Panc1 (cell line): ENCODE measurements around the gene EIF4G3. TPM values are rescaled to one million over a fixed set of nuclear protein-coding genes. Genes with fewer than 3 reads are reported as not detected.

Experiments
- ATAC-seq: fragments of 200-7000 bp; cut with Tn5 transposase; 2 replicates; pipeline ENCODE4 v1.9.1; 2020; ENCODE audit warnings: mild to moderate bottlenecking, moderate library complexity
- BruUV-seq: library from RNA; stranded (reverse); fragments of 400-500 nt; replicated peaks from 2 replicates; lab custom pipeline; 2021; lab: Mats Ljungman, UMichigan
- CTCF ChIA-PET: fragments of 300-600 bp; sonication (Branson Sonifier 250); formaldehyde crosslinking; loops from one replicate; lab custom pipeline; 2022; ENCODE audit warnings: antibody characterized with exemption; lab: Charles Lee
- POLR2A ChIA-PET: fragments of 300-600 bp; sonication (Branson Sonifier 250); formaldehyde crosslinking; loops from one replicate; lab custom pipeline; 2022; ENCODE audit warnings: antibody characterized with exemption; lab: Charles Lee
- DNase-seq: peaks from one replicate; pipeline ENCODE4 v3.0.0-alpha.2; 2010; ENCODE audit warnings: low read depth, low spot score
- H3K27ac ChIP-seq: 2 replicates; pipeline ENCODE4 v1.5.1; 2011; ENCODE audit warnings: mild to moderate bottlenecking, low read length, inconsistent platforms
- H3K27me3 ChIP-seq: fragments of 200-500 bp; sonication (Bioruptor generic); 2 replicates; pipeline ENCODE4 v1.6.0; 2014; ENCODE audit warnings: low read length, inconsistent platforms; ENCODE audit not compliant: control insufficient read depth, insufficient read depth
- H3K36me3 ChIP-seq: fragments of 200-500 bp; sonication (Bioruptor generic); 2 replicates; pipeline ENCODE4 v1.5.1; 2014; ENCODE audit warnings: inconsistent platforms, mild to moderate bottlenecking, low read length, moderate library complexity; ENCODE audit not compliant: control insufficient read depth, insufficient read depth
- H3K4me1 ChIP-seq: 2 replicates; pipeline ENCODE4 v1.5.1; 2011; ENCODE audit warnings: inconsistent platforms, mild to moderate bottlenecking, low read length, moderate library complexity; ENCODE audit not compliant: control insufficient read depth, insufficient read depth
- H3K4me3 ChIP-seq, 2 experiments: 2 replicates each; pipeline ENCODE4 v1.5.1; 2011 to 2012; ENCODE audit warnings: low read depth in 2 of 2, low read length in 2 of 2, mild to moderate bottlenecking in 2 of 2, inconsistent platforms in 1 of 2, moderate library complexity in 1 of 2
- H3K9me3 ChIP-seq: fragments of 200-500 bp; sonication (Bioruptor generic); 2 replicates; pipeline ENCODE4 v1.5.1; 2014; ENCODE audit warnings: low read depth, mild to moderate bottlenecking, inconsistent platforms, low read length, moderate library complexity; ENCODE audit not compliant: control insufficient read depth, insufficient read depth
- CTCF ChIP-seq: fragments of 450-650 bp; IDR thresholded peaks from 2 replicates; pipeline ENCODE4 v1.5.1; 2017; ENCODE audit warnings: mild to moderate bottlenecking
- POLR2AphosphoS5 ChIP-seq: IDR thresholded peaks from 2 replicates; pipeline ENCODE4 v1.6.1; 2012; ENCODE audit warnings: mild to moderate bottlenecking, low read depth, low read length, moderate library complexity
- REST ChIP-seq, 2 experiments: IDR thresholded peaks; 2 replicates each; pipeline ENCODE4 v1.6.1; 2011 to 2012; ENCODE audit warnings: low read depth in 2 of 2, control low read depth in 1 of 2, low read length in 1 of 2, mild to moderate bottlenecking in 1 of 2, moderate library complexity in 1 of 2; ENCODE audit not compliant: insufficient read depth in 1 of 2
- SIN3A ChIP-seq: IDR thresholded peaks from 2 replicates; pipeline ENCODE4 v1.6.1; 2012; ENCODE audit warnings: low read depth, mild to moderate bottlenecking, low read length, moderate library complexity, borderline replicate concordance; ENCODE audit not compliant: insufficient read depth
- TCF7L2 ChIP-seq: IDR thresholded peaks from 2 replicates; pipeline ENCODE4 v1.6.1; 2011; ENCODE audit warnings: mild to moderate bottlenecking, low read depth, low read length, inconsistent platforms
- in situ Hi-C: cut with HindIII; loops from 2 replicates; pipeline ENCODE4 v1.10.0; 2016; ENCODE audit warnings: low sequenced_read_pairs, low pct_unique_long_range_greater_than_20kb
- intact Hi-C: fragments of 100-400 bp; cut with micrococcal nuclease; formaldehyde crosslinking; loops from one replicate; pipeline ENCODE4 v1.10.0; 2022; ENCODE audit not compliant: unreplicated experiment
- total RNA-seq: library from RNA; stranded (reverse); gene quantifications from one replicate; pipeline ENCODE4 v1.2.1, GENCODE V29; 2021; ENCODE audit not compliant: unreplicated experiment

The EIF4G3 gene
- total RNA-seq, 1 experiment from 2014 or later = 78.6 TPM

GRCh38 chr1:21165076-21165475, 11.6 kb downstream of the EIF4G3 start:
- no peak overlapping the region for H3K4me3 ChIP-seq
- intact Hi-C loops = no loop called here
- H3K36me3 ChIP-seq = no peaks in the 10 kb centered on the region; the same call in 1 of the 2 replicates
- in situ Hi-C loops = no loop called here
- no peaks in the 10 kb centered on the region for H3K27me3 ChIP-seq
- no TSS peak for BruUV-seq
- CTCF ChIA-PET = no interaction called here
- DNase-seq (no peak), ATAC-seq (no peak)
- H3K4me1 ChIP-seq = no peaks in the 10 kb centered on the region; the same call in 1 of the 2 replicates
- TF ChIP-seq SIN3A (no peak), TCF7L2 (no peak), CTCF (no peak), REST (IDR thresholded peaks at IDR 0.05; ENCODE audit: insufficient read depth in 1 of 2, low read depth in 2 of 2, low read length in 1 of 2) (no peak), POLR2AphosphoS5 (no peak)
- H3K9me3 ChIP-seq = no peaks in the 10 kb centered on the region
- no peak overlapping the region for H3K27ac ChIP-seq
- POLR2A ChIA-PET = no interaction called here

GRCh38 chr1:21164266-21164665, 12.4 kb downstream of the EIF4G3 start:
- DNase-seq (no peak), ATAC-seq (no peak)
- no peak overlapping the region for H3K27ac ChIP-seq
- CTCF ChIA-PET = no interaction called here
- intact Hi-C loops (no loop called here), in situ Hi-C loops (no loop called here)
- no peaks in the 10 kb centered on the region; the same call in 1 of the 2 replicates for H3K36me3 ChIP-seq
- H3K4me1 ChIP-seq = no peaks in the 10 kb centered on the region; the same call in 1 of the 2 replicates
- no peaks in the 10 kb centered on the region for H3K9me3 ChIP-seq
- no peak for TF ChIP-seq SIN3A
- TF ChIP-seq REST (IDR thresholded peaks at IDR 0.05; ENCODE audit: insufficient read depth in 1 of 2, low read depth in 2 of 2, low read length in 1 of 2) = no peak
- no peak for TF ChIP-seq CTCF
- no peak for TF ChIP-seq POLR2AphosphoS5
- TF ChIP-seq TCF7L2 = no peak
- no peaks in the 10 kb centered on the region for H3K27me3 ChIP-seq
- no TSS peak for BruUV-seq
- POLR2A ChIA-PET = no interaction called here
- H3K4me3 ChIP-seq = no peak overlapping the region
